Posterior cingulate gyrus (tissue), 11 donors: ENCODE data around the gene PRPSAP2.

Experiments
- DNase-seq, 10 donors: peaks; one replicate each; pipeline versions ENCODE4 v3.0.0 to v3.0.0-alpha.2; 2020 to 2021; ENCODE audit warnings: mixed read lengths in 3 of 10
- intact Hi-C: fragments of 100-400 bp; cut with DNase I; formaldehyde crosslinking; loops from one replicate; pipeline ENCODE4 v1.15.1; 2023

Gene PRPSAP2

GRCh38 chr17:18959071-18959844, 101.3 kb downstream of the PRPSAP2 start:
- intact Hi-C loops, result no loop called here
- peak in 3 of 10 donors; percentile 69 to 77 (median 74) for DNase-seq

GRCh38 chr17:18959845-18960240, 101.9 kb downstream of the PRPSAP2 start:
- DNase-seq, result peak in 3 of 10 donors; percentile 42 to 74 (median 44)
- intact Hi-C loops, result no loop called here

- intact Hi-C loops, result no loop called here
- peak in 3 of 10 donors; percentile 42 to 77 (median 57) for DNase-seq
These were observed 102.3 kb downstream of the PRPSAP2 start for GRCh38 chr17:18960241-18960665.

- intact Hi-C loops, result no loop called here
- DNase-seq, result peak in 8 of 10 donors; percentile 42 to 92 (median 72)
These were observed 103.0 kb downstream of the PRPSAP2 start for GRCh38 chr17:18960803-18961511.

GRCh38 chr17:18961634-18962493, 103.9 kb downstream of the PRPSAP2 start:
- intact Hi-C loops, result no loop called here

GRCh38 chr17:18962494-18962815, 104.5 kb downstream of the PRPSAP2 start:
- DNase-seq, result peak in 1 of 10 donors; percentile 55
- intact Hi-C loops, result no loop called here

More at GRCh38 chr17:18961634-18962493, 103.9 kb downstream of the PRPSAP2 start:
- peak in 2 of 10 donors; percentile 4 to 75 for DNase-seq

DNA sequence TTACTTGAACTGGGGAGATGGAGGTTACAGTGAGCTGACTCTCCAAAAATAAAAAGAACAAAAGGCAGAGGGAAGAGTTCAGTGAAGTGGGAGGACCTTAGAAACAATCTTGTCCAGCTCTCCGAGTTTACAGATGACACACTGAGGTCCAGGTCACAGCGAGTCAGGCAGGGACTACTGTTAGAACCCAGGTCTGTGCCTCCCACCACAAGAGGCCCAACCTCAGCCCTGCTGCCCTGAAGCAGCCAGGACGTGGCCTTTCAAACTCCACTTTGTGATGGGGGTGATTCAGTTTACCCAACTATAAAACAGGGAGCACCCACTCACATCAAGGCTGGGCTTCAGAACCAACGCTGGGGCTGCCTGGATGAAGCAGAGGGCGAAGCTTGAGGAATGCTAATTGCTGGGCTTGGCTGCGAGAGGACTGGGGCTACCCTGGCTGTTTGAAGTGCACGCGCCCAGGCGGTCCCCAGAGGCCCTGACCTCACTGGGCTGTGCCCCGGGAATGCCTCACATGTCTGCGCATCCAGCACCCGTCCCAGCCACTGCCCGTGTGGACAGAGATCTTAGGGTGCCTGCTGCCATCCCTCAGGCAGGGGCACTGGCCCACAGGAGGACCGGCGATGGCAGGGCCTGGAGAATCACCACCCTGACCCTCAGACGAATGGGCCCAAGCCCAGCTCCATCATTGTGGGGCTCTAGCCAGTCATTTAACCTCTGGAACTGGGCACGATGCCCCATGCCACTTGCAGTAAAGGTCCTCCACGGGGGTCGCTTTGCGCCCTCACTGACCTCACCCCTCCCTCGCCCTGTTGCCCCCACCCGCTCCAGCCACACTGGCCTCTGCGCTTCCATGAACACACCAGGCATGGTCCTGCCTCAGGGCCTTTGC, 105.4 kb downstream of the PRPSAP2 start:
- peak in 1 of 10 donors; percentile 79 for DNase-seq
- intact Hi-C loops, result no loop called here

DNA sequence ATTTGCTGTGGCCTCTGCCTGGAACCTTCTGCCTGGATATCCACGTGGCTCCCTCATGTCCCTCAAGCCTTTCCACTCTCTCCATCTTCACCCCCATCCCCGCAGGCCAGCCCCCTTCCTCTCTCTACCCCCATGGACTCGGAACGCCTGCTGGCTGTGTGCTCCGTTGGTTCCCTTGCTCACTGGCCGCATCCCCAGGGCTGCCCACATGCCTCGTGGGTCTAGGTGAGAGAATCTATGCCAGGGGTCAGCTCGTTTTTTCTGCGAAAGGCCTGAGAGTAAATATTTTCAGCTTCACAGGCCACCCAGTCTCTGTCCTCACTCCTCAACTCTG, 106.1 kb downstream of the PRPSAP2 start:
- intact Hi-C loops, result no loop called here
- DNase-seq, result peak in 1 of 10 donors; percentile 46

- intact Hi-C loops, result no loop called here
- DNase-seq, result peak in 1 of 10 donors; percentile 70
These were observed 106.6 kb downstream of the PRPSAP2 start for GRCh38 chr17:18964550-18964949.

DNA sequence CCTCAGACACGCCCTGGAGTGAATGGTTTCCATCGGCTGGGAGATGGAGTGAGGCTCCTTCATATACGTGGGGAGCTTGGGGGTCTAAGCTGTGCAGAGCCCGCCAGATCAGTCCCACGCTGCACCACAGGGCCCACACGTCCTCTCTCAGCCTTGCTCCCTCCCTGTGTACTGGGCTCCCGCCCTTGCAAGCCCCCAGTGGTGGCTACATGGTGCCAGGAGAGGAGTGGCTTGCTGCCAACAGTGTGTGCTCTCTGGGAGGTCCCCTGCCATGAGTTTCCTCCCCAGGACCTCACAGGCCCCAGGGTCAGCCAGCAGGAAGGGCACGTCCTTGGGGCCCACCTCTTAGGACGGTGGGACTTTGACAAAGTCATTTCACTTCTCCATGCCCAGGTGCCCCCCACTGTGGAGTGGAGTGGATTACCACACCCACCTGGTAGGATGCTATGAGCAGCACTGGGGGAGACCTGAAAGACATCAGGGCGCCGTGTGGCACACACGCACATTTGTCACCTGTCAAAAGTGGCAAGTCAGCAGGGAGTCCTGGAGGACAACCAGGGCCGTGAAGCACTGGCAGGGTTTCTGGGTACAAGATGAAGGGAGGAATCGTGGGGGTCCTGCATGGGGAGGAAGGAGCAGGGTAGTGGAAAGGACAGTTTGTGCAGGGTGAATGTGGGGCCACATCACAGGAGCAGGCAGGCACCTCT, 107.8 kb downstream of the PRPSAP2 start:
- DNase-seq, result no peak
- intact Hi-C loops, result no loop called here

- DNase-seq, result peak in 1 of 10 donors; percentile 79
- intact Hi-C loops, result no loop called here
These were observed 109.1 kb downstream of the PRPSAP2 start for GRCh38 chr17:18966831-18967624.

DNA sequence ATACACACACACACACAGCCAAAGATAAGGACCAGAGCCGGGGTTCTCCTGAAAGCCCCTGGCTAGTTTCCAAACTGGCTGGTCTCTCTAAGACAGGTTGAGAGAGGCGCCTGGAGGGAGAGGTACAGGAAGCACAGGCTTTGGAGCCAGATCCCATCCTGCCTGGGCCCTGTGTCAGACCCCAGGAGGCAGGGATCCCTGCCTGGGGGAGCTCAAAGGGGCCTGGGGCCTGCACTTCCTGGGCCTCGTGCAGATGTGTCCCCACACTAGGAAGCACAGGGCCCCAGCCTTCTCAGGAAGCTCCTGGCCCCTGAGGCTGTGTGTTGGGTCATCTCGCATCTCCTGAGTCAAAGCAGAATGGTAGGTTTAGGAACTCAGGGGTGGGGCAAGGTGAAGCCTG, 110.0 kb downstream of the PRPSAP2 start:
- intact Hi-C loops, result no loop called here

DNA sequence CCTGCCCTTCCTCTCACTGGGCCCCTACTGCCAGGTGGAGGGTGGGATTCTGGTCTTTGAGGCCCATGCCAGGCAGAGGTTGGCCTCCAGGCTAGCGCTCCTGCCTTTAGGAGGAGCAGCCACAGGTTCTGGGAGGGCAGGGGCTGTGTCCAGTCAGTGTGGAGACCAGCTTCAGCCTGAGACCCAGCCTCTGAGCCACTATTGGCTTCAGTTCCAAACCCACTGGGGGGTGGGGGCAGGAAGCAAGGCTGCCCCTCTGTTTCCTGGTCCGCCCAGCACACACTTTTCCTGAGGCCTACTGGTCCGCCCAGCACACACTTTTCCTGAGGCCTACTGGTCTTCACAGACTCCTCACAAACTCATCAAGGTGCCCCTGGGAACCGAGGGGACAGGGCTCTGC, 110.4 kb downstream of the PRPSAP2 start:
- intact Hi-C loops, result no loop called here
- DNase-seq, result no peak

More for the DNA sequence above, 110.0 kb downstream of the PRPSAP2 start:
- DNase-seq, result no peak

- intact Hi-C loops, result no loop called here
- DNase-seq, result no peak
These were observed 111.3 kb downstream of the PRPSAP2 start for GRCh38 chr17:18968945-18969887.

DNA sequence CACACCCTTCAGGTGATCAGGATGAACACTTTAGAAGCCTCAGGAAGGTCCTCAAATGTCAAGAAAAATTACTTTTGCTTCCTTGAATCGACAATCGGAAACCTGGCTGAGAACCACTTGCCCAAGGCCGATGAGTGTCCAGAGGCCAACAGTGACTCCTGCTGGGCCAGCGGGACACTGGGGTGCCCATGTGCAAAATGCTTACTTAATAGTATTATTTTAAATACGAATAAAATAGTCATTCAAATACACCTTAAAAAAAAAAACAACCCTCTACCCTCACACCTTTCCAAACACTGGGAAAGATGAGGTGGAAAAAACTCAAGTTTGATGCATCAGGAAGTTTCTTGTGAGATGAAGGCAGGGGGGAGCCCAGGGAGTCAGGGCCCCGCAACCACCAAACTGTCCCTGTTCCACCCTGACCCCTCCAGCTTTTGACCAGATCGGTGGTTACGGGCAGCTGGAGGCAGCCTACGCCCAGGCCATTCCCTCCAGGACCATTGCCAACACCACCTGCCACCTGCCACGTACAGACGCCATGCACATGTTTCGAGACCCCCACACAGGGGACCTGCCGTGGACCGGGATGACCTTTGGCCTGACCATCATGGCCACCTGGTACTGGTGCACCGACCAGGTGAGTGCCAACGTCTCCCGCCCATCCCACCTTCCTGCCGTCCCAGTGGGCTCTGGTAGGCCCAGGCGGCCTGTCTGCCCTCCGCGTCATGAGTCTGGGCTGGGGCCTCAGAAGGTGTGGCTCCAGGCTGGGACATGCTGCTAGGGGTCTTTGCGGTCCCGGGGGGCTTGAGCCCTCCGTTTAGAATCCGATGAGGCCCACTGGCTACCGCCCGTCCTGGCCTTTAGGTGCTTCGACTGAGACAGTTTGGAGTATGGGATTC, 112.9 kb downstream of the PRPSAP2 start:
- intact Hi-C loops, result no loop called here
- no peak for DNase-seq

DNA sequence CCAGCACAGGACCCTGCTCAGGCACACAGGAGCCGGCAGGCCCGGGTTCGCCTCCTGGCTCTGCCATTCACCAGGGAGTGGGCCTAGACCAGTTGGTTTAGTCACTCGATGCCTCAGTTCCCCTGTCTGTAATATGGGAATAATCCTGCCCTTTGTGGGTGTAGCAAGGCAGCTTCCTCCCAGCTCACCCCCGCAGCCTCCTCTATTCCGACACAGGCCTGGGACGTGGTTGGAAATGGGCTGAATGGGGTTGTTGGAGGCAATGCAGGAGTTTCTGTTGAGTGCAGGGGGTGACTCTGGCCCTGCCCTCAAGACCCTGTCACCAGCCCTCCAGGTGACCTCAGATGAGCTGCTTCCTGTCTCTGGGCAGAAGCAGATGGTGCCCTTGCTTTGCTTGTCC, 113.9 kb downstream of the PRPSAP2 start:
- intact Hi-C loops, result no loop called here

More for the DNA sequence above, 113.9 kb downstream of the PRPSAP2 start:
- no peak for DNase-seq
